ENCODE results near the gene RNH1.

RNH1 gene

DNA sequence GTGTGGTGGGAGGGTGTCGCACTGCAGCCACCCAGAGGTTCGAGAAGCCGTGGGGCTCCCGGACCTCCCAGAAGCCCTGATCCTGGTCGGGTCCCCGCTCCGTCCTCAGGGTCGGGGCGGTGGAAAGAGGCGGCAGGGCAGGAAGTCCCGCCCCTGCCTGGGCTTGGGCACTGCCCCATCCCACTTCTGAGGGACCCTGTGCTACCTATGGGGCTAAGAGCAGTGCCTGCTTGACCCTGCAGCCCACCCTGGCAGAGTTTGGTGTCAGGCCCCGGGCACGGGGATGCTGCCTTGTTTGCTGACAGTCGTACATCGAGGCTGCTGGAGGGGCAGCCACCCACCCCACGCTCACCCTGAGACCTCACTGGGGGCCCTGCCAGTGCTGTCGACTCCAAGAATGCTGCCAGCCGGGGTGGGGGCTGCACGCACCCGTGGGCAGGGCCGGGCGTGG, 19.4 kb downstream of the RNH1 start:
- no peak for TF ChIP-seq FOXP2 (optimal IDR thresholded peaks at IDR 0.05; ENCODE audit: control extremely low read depth, extremely low read length, insufficient read depth)
- no peak for TF ChIP-seq POLR2AphosphoS5 (IDR thresholded peaks at IDR 0.05; ENCODE audit: borderline replicate concordance, low read depth, low read length)
- no peak overlapping the region for H3K9ac ChIP-seq (ENCODE audit: insufficient read length)
- no peak overlapping the region for H3K4me3 ChIP-seq
- no peaks in the 10 kb centered on the region for H3K9me3 ChIP-seq (ENCODE audit: low read depth, low read length)
- no peak overlapping the region for H3K27ac ChIP-seq
- DNase-seq (ENCODE audit: low read depth, low spot score), result no peak
- H3K36me3 ChIP-seq (ENCODE audit: insufficient read depth, low read length), result no peaks in the 10 kb centered on the region; the same call in 1 of the 2 replicates

DNA sequence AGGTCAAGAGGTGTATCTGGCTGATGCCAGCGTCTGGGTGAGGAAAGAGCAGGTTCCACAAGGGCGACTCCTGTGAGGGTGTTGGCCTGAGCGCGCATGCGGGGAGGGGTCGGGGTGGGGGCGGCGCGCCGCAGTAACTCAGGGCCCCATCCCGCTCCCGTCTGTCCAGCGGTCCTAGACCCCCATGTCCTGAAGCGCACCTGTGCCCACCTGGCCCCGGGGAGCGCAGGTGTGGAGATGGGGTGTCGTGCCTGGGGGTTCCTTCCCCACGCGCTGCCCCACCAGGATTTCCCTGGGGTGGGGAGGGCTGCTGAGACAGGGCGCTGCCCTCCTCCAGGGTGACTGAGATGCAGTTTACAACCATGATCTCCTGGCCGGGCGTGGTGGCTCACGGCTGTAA, 20.9 kb downstream of the RNH1 start:
- TF ChIP-seq EZH2 (IDR thresholded peaks at IDR 0.05), result no peak
- Histone ChIP-seq H3K4me3 (no peak overlapping the region), H3K27ac (no peak overlapping the region)

DNA sequence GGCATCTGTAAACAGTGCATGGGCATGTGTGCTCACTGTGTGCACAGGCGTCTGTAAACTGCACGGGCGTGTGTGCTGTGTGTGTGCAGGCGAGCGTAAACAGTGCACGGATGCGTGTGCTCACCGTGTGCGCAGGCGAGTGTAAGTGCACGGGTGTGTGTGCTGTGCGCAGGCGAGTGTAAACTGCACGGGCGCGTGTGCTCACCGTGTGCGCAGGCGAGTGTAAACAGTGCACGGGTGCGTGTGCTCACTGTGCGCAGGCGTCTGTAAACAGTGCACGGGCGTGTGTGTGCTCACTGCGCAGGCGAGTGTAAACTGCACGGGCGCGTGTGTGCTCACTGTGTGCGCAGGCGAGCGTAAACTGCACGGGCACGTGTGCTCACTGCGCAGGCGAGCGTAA, 22.4 kb downstream of the RNH1 start:
- Histone ChIP-seq H3K4me3 (no peak overlapping the region), H3K9ac (ENCODE audit: insufficient read length) (no peak overlapping the region), H3K27ac (no peak overlapping the region), H3K9me3 (ENCODE audit: low read depth, low read length) (no peaks in the 10 kb centered on the region), H3K36me3 (ENCODE audit: insufficient read depth, low read length) (no peaks in the 10 kb centered on the region)
- no peak for DNase-seq (ENCODE audit: low read depth, low spot score)
- no peak for TF ChIP-seq EZH2 (IDR thresholded peaks at IDR 0.05)
- no peak for TF ChIP-seq FOXP2 (optimal IDR thresholded peaks at IDR 0.05; ENCODE audit: control extremely low read depth, extremely low read length, insufficient read depth)
- no peak for TF ChIP-seq POLR2AphosphoS5 (IDR thresholded peaks at IDR 0.05; ENCODE audit: borderline replicate concordance, low read depth, low read length)

More for the DNA sequence above, 20.9 kb downstream of the RNH1 start:
- Histone ChIP-seq H3K9me3 (ENCODE audit: low read depth, low read length) (no peaks in the 10 kb centered on the region), H3K36me3 (ENCODE audit: insufficient read depth, low read length) (no peaks in the 10 kb centered on the region; the same call in 1 of the 2 replicates), H3K9ac (ENCODE audit: insufficient read length) (no peak overlapping the region)
- no peak for DNase-seq (ENCODE audit: low read depth, low spot score)

DNA sequence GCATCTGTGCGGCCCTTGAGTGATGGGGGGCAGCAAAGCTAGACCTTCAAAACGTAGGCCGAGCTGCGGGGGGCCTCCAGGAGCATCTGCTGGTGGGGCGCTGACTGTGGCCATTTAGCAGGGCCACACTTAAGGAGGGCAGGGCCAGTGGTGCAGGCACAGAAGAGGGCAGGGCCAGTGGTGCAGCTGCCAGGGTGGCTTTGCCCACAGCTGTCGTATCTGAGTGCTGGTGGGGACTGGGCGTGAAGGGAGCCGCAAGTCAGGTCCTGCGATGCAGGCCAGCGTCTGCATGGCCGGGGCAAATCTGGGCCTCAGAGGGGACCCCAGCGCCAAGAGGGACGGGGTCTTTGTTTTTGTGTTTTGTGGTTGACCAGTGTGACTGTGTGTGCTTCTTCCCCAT, 27.7 kb downstream of the RNH1 start:
- no peak for DNase-seq (ENCODE audit: low read depth, low spot score)
- no peaks in the 10 kb centered on the region for H3K9me3 ChIP-seq (ENCODE audit: low read depth, low read length)
- no peak overlapping the region for H3K27ac ChIP-seq
- no peak overlapping the region for H3K9ac ChIP-seq (ENCODE audit: insufficient read length)
- TF ChIP-seq EZH2 (IDR thresholded peaks at IDR 0.05) (no peak), FOXP2 (optimal IDR thresholded peaks at IDR 0.05; ENCODE audit: control extremely low read depth, extremely low read length, insufficient read depth) (no peak), POLR2AphosphoS5 (IDR thresholded peaks at IDR 0.05; ENCODE audit: borderline replicate concordance, low read depth, low read length) (no peak)
- H3K36me3 ChIP-seq (ENCODE audit: insufficient read depth, low read length), result no peaks in the 10 kb centered on the region
- H3K4me3 ChIP-seq, result no peak overlapping the region

DNA sequence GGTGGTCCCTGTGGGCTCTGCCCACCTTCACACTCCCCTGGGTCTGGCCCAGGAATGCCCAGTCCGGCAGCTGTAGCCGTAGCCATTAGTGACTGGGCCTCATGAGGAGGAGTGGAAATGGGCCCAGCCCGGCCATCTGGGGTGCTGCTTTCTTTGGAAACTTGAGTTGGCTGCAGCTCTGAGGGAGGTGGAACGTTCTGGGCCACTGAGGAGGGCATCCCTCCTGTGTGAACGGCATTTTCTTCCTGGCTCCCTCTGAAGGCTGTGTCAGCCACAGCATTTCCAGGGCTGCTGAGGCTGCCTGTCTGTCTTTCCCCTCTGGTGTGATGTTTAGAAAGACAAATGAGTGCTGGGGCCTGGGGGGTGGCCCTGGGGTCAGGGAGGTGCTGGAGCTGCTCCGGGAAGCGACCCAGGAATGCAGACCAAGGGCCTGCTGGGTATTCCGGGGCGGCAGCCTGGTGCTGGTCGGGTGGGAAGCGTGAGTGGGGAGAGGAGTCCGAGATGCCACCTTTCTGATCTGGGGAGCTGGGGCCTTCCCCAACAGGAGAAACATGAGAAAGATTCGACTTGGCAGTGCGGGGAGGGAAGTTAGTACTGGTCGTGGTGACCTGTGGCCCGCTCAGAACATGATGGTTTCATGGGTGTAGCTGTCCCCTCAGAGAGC, 29.9 kb downstream of the RNH1 start:
- Histone ChIP-seq H3K4me3 (no peak overlapping the region), H3K9ac (ENCODE audit: insufficient read length) (no peak overlapping the region), H3K27ac (no peak overlapping the region), H3K36me3 (ENCODE audit: insufficient read depth, low read length) (no peaks in the 10 kb centered on the region), H3K9me3 (ENCODE audit: low read depth, low read length) (no peaks in the 10 kb centered on the region)
- TF ChIP-seq POLR2AphosphoS5 (IDR thresholded peaks at IDR 0.05; ENCODE audit: borderline replicate concordance, low read depth, low read length) (no peak), FOXP2 (optimal IDR thresholded peaks at IDR 0.05; ENCODE audit: control extremely low read depth, extremely low read length, insufficient read depth) (no peak), EZH2 (IDR thresholded peaks at IDR 0.05) (no peak)
- no peak for DNase-seq (ENCODE audit: low read depth, low spot score)

DNA sequence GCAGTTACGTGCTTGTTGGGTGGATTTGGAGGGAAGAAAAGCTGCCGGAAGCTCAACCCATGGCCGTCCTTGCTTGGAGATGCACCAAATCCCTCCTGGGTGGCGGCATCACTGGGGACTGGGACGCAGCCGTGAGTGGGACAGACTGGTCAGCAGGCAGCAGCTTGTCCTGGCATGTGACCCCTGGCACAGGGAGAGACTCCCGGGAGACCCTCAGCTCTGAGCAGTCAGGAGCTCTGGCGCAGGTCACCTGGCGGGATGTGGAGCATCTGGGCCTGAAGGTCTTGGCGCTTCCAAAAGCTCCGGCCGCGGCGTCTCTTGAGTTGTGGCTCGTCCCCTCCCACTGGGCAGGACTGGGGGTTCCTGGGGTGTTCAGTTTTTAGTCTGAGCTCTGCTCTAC, 30.6 kb downstream of the RNH1 start:
- no peak for DNase-seq (ENCODE audit: low read depth, low spot score)
- Histone ChIP-seq H3K36me3 (ENCODE audit: insufficient read depth, low read length) (no peaks in the 10 kb centered on the region), H3K27ac (no peak overlapping the region), H3K4me3 (no peak overlapping the region), H3K9me3 (ENCODE audit: low read depth, low read length) (no peaks in the 10 kb centered on the region), H3K9ac (ENCODE audit: insufficient read length) (no peak overlapping the region)
- TF ChIP-seq POLR2AphosphoS5 (IDR thresholded peaks at IDR 0.05; ENCODE audit: borderline replicate concordance, low read depth, low read length) (no peak), EZH2 (IDR thresholded peaks at IDR 0.05) (no peak), FOXP2 (optimal IDR thresholded peaks at IDR 0.05; ENCODE audit: control extremely low read depth, extremely low read length, insufficient read depth) (no peak)

DNA sequence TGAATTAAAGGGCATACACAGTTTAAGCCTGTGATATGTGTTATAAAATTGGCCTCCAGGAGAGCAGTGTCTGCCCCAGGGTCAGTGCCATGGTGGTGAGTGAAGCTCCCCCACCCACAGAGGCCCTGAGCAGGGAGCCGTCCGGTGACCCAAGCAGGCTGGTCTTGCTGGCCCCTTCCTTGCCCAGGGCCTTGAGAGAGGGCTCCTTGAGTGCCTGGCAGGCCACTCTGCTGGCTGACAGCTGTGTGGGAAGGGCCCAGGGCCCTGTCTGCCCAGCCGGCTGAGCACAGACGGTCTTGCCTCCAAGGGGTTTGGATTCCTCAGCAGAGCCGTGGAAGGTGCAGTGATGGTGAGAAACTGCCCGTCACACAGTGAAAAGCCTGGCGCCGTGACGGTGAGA, 31.1 kb downstream of the RNH1 start:
- no peak overlapping the region for H3K27ac ChIP-seq
- H3K4me3 ChIP-seq, result no peak overlapping the region
- H3K36me3 ChIP-seq (ENCODE audit: insufficient read depth, low read length), result no peaks in the 10 kb centered on the region
- no peak overlapping the region for H3K9ac ChIP-seq (ENCODE audit: insufficient read length)
- no peak for DNase-seq (ENCODE audit: low read depth, low spot score)
- TF ChIP-seq FOXP2 (optimal IDR thresholded peaks at IDR 0.05; ENCODE audit: control extremely low read depth, extremely low read length, insufficient read depth) (no peak), POLR2AphosphoS5 (IDR thresholded peaks at IDR 0.05; ENCODE audit: borderline replicate concordance, low read depth, low read length) (no peak), EZH2 (IDR thresholded peaks at IDR 0.05) (no peak)
- no peaks in the 10 kb centered on the region for H3K9me3 ChIP-seq (ENCODE audit: low read depth, low read length)

DNA sequence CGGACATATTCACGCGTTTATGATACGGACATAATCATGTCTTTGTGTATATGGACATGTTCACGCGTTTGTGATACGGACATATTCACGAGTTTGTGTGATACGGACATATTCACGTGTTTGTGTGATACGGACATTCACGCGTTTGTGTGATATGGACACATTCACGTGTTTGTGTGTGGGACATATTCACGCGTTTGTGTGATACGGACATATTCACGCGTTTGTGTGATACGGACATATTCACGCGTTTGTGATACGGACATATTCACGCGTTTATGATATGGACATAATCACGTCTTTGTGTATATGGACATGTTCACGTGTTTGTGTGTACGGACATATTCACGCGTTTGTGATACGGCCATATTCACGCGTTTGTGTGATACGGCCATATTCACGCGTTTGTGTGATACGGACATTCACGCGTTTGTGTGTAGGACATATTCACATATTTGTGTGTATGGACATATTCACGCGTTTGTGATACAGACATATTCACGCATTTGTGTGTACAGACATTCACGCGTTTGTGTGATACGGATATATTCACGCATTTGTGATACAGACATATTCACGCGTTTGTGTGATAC, 32.0 kb downstream of the RNH1 start:
- Histone ChIP-seq H3K9ac (ENCODE audit: insufficient read length) (no peak overlapping the region), H3K36me3 (ENCODE audit: insufficient read depth, low read length) (no peaks in the 10 kb centered on the region), H3K9me3 (ENCODE audit: low read depth, low read length) (no peaks in the 10 kb centered on the region), H3K4me3 (no peak overlapping the region), H3K27ac (no peak overlapping the region)
- no peak for TF ChIP-seq POLR2AphosphoS5 (IDR thresholded peaks at IDR 0.05; ENCODE audit: borderline replicate concordance, low read depth, low read length)
- TF ChIP-seq EZH2 (IDR thresholded peaks at IDR 0.05), result no peak
- TF ChIP-seq FOXP2 (optimal IDR thresholded peaks at IDR 0.05; ENCODE audit: control extremely low read depth, extremely low read length, insufficient read depth), result no peak
- DNase-seq (ENCODE audit: low read depth, low spot score), result no peak

Measured in SK-N-MC (cell line).